ENCODE data around the gene TXLNB.

The TXLNB gene

DNA sequence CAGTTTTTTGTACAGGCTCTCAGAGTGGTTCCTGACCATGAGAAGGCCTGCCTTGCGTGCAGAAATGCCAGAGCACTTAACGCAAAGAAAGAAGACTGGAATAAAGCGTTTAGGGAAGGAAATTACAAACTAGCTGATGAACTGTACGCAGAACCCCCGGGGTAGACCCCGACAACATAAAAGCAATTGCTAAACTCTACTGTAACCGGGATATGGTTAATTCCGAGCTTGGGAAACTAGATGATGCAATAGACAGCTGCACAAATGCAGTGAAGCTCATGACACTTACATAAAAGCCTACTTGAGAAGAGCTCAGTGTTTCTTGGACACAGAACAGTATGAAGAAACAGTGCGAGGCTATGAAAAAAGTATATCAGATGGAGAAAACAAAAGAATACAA lies 47.0 kb upstream of the TXLNB start:
- Histone ChIP-seq H3K9me3 (ENCODE audit: control insufficient read depth, insufficient read depth, low read depth, low read length) (no peaks in the 10 kb centered on the region), H3K4me3 (ENCODE audit: low read depth, low read length) (no peak overlapping the region), H3K4me1 (ENCODE audit: control insufficient read depth, insufficient read depth, low read length) (no peaks in the 10 kb centered on the region), H3K36me3 (ENCODE audit: control insufficient read depth in 2 of 2, insufficient read depth in 1 of 2, low read length in 2 of 2) (no peaks in the 10 kb centered on the region), H3K27ac (ENCODE audit: extremely low read depth, low read depth, low read length) (no peak overlapping the region)
- TF ChIP-seq HOXA7 (CRISPR knock-in tag; IDR thresholded peaks at IDR 0.05; ENCODE audit: borderline replicate concordance) (no peak), ZNF223 (tag by site-specific recombination; IDR thresholded peaks at IDR 0.05) (no peak), ZBTB17 (tag by site-specific recombination; IDR thresholded peaks at IDR 0.05) (no peak), ZNF510 (tag by site-specific recombination; IDR thresholded peaks at IDR 0.05; ENCODE audit: insufficient replicate concordance) (no peak), ZNF513 (tag by site-specific recombination; IDR thresholded peaks at IDR 0.05) (no peak)
- POLR2A ChIA-PET, result interaction anchor here (0.5 kb wide), 1 partner anchor 560 kb away, joined by 4 read pairs; no protein-coding TSS in a partner anchor
- CTCF ChIA-PET, result no interaction called here

DNA sequence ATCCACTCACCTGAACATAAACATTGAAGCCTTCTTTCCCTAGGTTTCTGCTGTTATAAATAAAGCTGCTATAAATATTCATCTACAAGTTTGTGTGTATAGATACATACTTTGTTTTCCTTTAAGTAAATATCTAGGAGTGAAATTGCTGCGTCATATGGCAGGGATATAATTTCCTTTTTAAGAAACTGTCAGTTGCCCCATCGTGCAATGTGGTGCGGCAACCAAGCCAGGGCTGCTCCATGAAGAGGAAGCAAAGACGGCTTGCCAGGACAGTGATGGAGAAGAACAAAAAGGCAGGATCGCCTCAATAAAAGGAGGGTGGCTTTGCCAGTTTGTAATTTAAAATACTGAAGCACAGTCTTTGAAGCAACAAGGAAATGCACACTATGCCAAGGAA lies 46.0 kb upstream of the TXLNB start:
- Histone ChIP-seq H3K4me3 (ENCODE audit: low read depth, low read length) (no peak overlapping the region), H3K27ac (ENCODE audit: extremely low read depth, low read depth, low read length) (no peak overlapping the region), H3K9me3 (ENCODE audit: control insufficient read depth, insufficient read depth, low read depth, low read length) (no peaks in the 10 kb centered on the region), H3K36me3 (ENCODE audit: control insufficient read depth in 2 of 2, insufficient read depth in 1 of 2, low read length in 2 of 2) (no peaks in the 10 kb centered on the region), H3K4me1 (ENCODE audit: control insufficient read depth, insufficient read depth, low read length) (no peaks in the 10 kb centered on the region)
- CTCF ChIA-PET, result interaction anchor here (0.6 to 0.9 kb wide), 2 partner anchors 8 to 45 kb away, joined by 3 read pairs; no protein-coding TSS in a partner anchor
- TF ChIP-seq ZNF16 (tag by site-specific recombination; IDR thresholded peaks at IDR 0.05; ENCODE audit: low read depth) (no peak), ZNF610 (tag by site-specific recombination; IDR thresholded peaks at IDR 0.05; ENCODE audit: borderline replicate concordance) (no peak), KLF1 (tag by site-specific recombination; IDR thresholded peaks at IDR 0.05) (no peak), ZNF629 (tag by site-specific recombination; IDR thresholded peaks at IDR 0.05) (no peak), ZNF513 (tag by site-specific recombination; IDR thresholded peaks at IDR 0.05) (no peak), ZNF10 (tag by site-specific recombination; IDR thresholded peaks at IDR 0.05) (no peak), SCRT1 (tag by site-specific recombination; IDR thresholded peaks at IDR 0.05; ENCODE audit: borderline replicate concordance) (no peak), ZNF747 (tag by site-specific recombination; IDR thresholded peaks at IDR 0.05) (no peak), ZBTB1 (tag by site-specific recombination; IDR thresholded peaks at IDR 0.05) (no peak), ZNF214 (tag by site-specific recombination; IDR thresholded peaks at IDR 0.05; ENCODE audit: borderline replicate concordance) (no peak), ZNF473 (tag by site-specific recombination; IDR thresholded peaks at IDR 0.05) (no peak), ZNF169 (tag by site-specific recombination; IDR thresholded peaks at IDR 0.05) (no peak), TRIM28 (IDR thresholded peaks at IDR 0.05; ENCODE audit: borderline replicate concordance, low read length) (no peak), ZNF830 (tag by site-specific recombination; IDR thresholded peaks at IDR 0.05; ENCODE audit: low read depth) (no peak), KLF7 (tag by site-specific recombination; IDR thresholded peaks at IDR 0.05; ENCODE audit: borderline replicate concordance) (no peak), ZNF544 (tag by site-specific recombination; IDR thresholded peaks at IDR 0.05) (no peak), ZBTB8A (tag by site-specific recombination; IDR thresholded peaks at IDR 0.05) (no peak), ZNF626 (tag by site-specific recombination; IDR thresholded peaks at IDR 0.05) (no peak)
- TF ChIP-seq, protein P1, sequence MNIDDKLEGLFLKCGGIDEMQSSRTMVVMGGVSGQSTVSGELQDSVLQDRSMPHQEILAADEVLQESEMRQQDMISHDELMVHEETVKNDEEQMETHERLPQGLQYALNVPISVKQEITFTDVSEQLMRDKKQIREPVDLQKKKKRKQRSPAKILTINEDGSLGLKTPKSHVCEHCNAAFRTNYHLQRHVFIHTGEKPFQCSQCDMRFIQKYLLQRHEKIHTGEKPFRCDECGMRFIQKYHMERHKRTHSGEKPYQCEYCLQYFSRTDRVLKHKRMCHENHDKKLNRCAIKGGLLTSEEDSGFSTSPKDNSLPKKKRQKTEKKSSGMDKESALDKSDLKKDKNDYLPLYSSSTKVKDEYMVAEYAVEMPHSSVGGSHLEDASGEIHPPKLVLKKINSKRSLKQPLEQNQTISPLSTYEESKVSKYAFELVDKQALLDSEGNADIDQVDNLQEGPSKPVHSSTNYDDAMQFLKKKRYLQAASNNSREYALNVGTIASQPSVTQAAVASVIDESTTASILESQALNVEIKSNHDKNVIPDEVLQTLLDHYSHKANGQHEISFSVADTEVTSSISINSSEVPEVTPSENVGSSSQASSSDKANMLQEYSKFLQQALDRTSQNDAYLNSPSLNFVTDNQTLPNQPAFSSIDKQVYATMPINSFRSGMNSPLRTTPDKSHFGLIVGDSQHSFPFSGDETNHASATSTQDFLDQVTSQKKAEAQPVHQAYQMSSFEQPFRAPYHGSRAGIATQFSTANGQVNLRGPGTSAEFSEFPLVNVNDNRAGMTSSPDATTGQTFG (tag by site-specific recombination; IDR thresholded peaks at IDR 0.05; ENCODE audit: borderline replicate concordance), result no peak
- POLR2A ChIA-PET, result no interaction called here

All from HEK293 (cell line).